SK-N-SH treated with all-trans-retinoic acid at 6 μM for 48 hours (cell line): ENCODE results near the gene PKP4.

Source experiments
- ATAC-seq: fragments of 200-7000 bp; cut with Tn5 transposase; 3 replicates; pipeline ENCODE4 v1.9.1; 2020; ENCODE audit warnings: mild to moderate bottlenecking, moderate library complexity
- ARNTL ChIP-seq: fragments of 450-650 bp; formaldehyde crosslinking; IDR thresholded peaks from 2 replicates; pipeline ENCODE4 v1.5.0; 2020; ENCODE audit warnings: low read depth, mild to moderate bottlenecking, moderate library complexity, borderline replicate concordance
- BACH2 ChIP-seq: fragments of 250-450 bp; sonication (Bioruptor Pico); IDR thresholded peaks from 2 replicates; pipeline ENCODE4 v1.9.0; 2021; ENCODE audit warnings: mild to moderate bottlenecking, borderline replicate concordance
- CREB5 ChIP-seq: fragments of 250-450 bp; sonication (Bioruptor Pico); IDR thresholded peaks from 2 replicates; pipeline ENCODE4 v1.5.1; 2020; ENCODE audit warnings: low read depth, mild to moderate bottlenecking, moderate library complexity
- CSDC2 ChIP-seq: fragments of 250-450 bp; sonication (Bioruptor Pico); IDR thresholded peaks from 2 replicates; pipeline ENCODE4 v1.5.0; 2020; ENCODE audit warnings: mild to moderate bottlenecking, moderate library complexity
- CSRNP3 ChIP-seq: fragments of 250-450 bp; sonication (Bioruptor Pico); IDR thresholded peaks from 2 replicates; pipeline ENCODE4 v1.5.1; 2021; ENCODE audit warnings: mild to moderate bottlenecking, moderate library complexity
- ESRRG ChIP-seq: fragments of 250-450 bp; sonication (Bioruptor Pico); IDR thresholded peaks from 2 replicates; pipeline ENCODE4 v1.6.1; 2021; ENCODE audit warnings: mild to moderate bottlenecking
- ISL1 ChIP-seq: fragments of 250-450 bp; sonication (Bioruptor Pico); IDR thresholded peaks from 2 replicates; pipeline ENCODE4 v2.1.2; 2022; ENCODE audit warnings: mild to moderate bottlenecking, moderate library complexity
- OSR1 ChIP-seq: fragments of 250-450 bp; sonication (Bioruptor Pico); IDR thresholded peaks from 2 replicates; pipeline ENCODE4 v1.8.0; 2022; ENCODE audit warnings: moderate library complexity, mild to moderate bottlenecking, inconsistent platforms
- PATZ1 ChIP-seq: fragments of 250-450 bp; sonication (Bioruptor Pico); IDR thresholded peaks from 2 replicates; pipeline ENCODE4 v1.8.0; 2020; ENCODE audit warnings: mild to moderate bottlenecking, moderate library complexity, borderline replicate concordance
- POU6F1 ChIP-seq: fragments of 250-450 bp; sonication (Bioruptor Pico); IDR thresholded peaks from 2 replicates; pipeline ENCODE4 v1.8.0; 2021; ENCODE audit warnings: low read depth, mild to moderate bottlenecking, moderate library complexity, borderline replicate concordance
- PPARA ChIP-seq: fragments of 250-450 bp; sonication (Bioruptor Pico); IDR thresholded peaks from 2 replicates; pipeline ENCODE4 v1.5.0; 2020; ENCODE audit warnings: mild to moderate bottlenecking, borderline replicate concordance
- RARB ChIP-seq: fragments of 250-450 bp; sonication (Bioruptor Pico); IDR thresholded peaks from 2 replicates; pipeline ENCODE4 v1.8.0; 2021; ENCODE audit warnings: mild to moderate bottlenecking, moderate library complexity
- SNAI2 ChIP-seq: fragments of 250-450 bp; sonication (Bioruptor Pico); IDR thresholded peaks from 2 replicates; pipeline ENCODE4 v1.5.0; 2020; ENCODE audit warnings: mild to moderate bottlenecking, moderate library complexity
- TOX ChIP-seq: fragments of 250-450 bp; sonication (Bioruptor Pico); IDR thresholded peaks from 2 replicates; pipeline ENCODE4 v1.8.0; 2021; ENCODE audit warnings: mild to moderate bottlenecking, moderate library complexity, borderline replicate concordance
- TSHZ2 ChIP-seq: fragments of 250-450 bp; sonication (Bioruptor Pico); IDR thresholded peaks from 2 replicates; pipeline ENCODE4 v1.5.0; 2020; ENCODE audit warnings: mild to moderate bottlenecking, moderate library complexity
- ZC3H10 ChIP-seq: fragments of 250-450 bp; sonication (Bioruptor Pico); IDR thresholded peaks from 2 replicates; pipeline ENCODE4 v1.5.1; 2021; ENCODE audit warnings: mild to moderate bottlenecking, moderate library complexity
- ZFP3 ChIP-seq: fragments of 250-450 bp; sonication (Bioruptor Pico); IDR thresholded peaks from 2 replicates; pipeline ENCODE4 v1.5.0; 2020; ENCODE audit warnings: mild to moderate bottlenecking, moderate library complexity
- ZFP30 ChIP-seq: fragments of 450-650 bp; formaldehyde crosslinking; IDR thresholded peaks from 2 replicates; pipeline ENCODE4 v1.5.0; 2022; ENCODE audit warnings: mild to moderate bottlenecking, moderate library complexity
- ZNF565 ChIP-seq: fragments of 450-650 bp; formaldehyde crosslinking; conservative IDR thresholded peaks from 2 replicates; pipeline ENCODE4 v1.5.0; 2020; ENCODE audit warnings: low read depth, mild to moderate bottlenecking, moderate library complexity
- ZNF70 ChIP-seq: fragments of 450-650 bp; formaldehyde crosslinking; IDR thresholded peaks from 2 replicates; pipeline ENCODE4 v1.5.0; 2020; ENCODE audit warnings: mild to moderate bottlenecking, moderate library complexity

Gene PKP4

GRCh38 chr2:158502974-158503373 is 46.2 kb downstream of the PKP4 start (continued):
- TF ChIP-seq BACH2 (CRISPR knock-in tag) (no peak), ZFP30 (CRISPR knock-in tag) (no peak), OSR1 (CRISPR knock-in tag) (no peak), CSDC2 (CRISPR knock-in tag) (peak; percentile 23; the same call in 1 of the 2 replicates), RARB (no peak), ZFP3 (CRISPR knock-in tag) (peak; percentile 38; the same call in 1 of the 2 replicates), ISL1 (CRISPR knock-in tag) (peak; percentile 95), POU6F1 (CRISPR knock-in tag) (no peak), ARNTL (CRISPR knock-in tag) (no peak), TSHZ2 (CRISPR knock-in tag) (no peak)

GRCh38 chr2:158504088-158504487 is 47.3 kb downstream of the PKP4 start:
- ATAC-seq = no peak
- TF ChIP-seq CSDC2 (CRISPR knock-in tag) (no peak), ESRRG (CRISPR knock-in tag) (no peak), TOX (no peak), ZC3H10 (CRISPR knock-in tag) (no peak), ZNF70 (CRISPR knock-in tag) (no peak), ARNTL (CRISPR knock-in tag) (no peak), ZNF565 (CRISPR knock-in tag) (no peak), PPARA (CRISPR knock-in tag) (no peak), SNAI2 (CRISPR knock-in tag) (no peak), PATZ1 (CRISPR knock-in tag) (no peak), ISL1 (CRISPR knock-in tag) (no peak), ZFP30 (CRISPR knock-in tag) (no peak), CREB5 (CRISPR knock-in tag) (no peak), CSRNP3 (CRISPR knock-in tag) (no peak), OSR1 (CRISPR knock-in tag) (no peak), BACH2 (CRISPR knock-in tag) (no peak), ZFP3 (CRISPR knock-in tag) (no peak)

GRCh38 chr2:158505448-158505934 is 48.7 kb downstream of the PKP4 start:
- no peak for ATAC-seq
- TF ChIP-seq ZNF565 (CRISPR knock-in tag) (no peak), PATZ1 (CRISPR knock-in tag) (no peak), SNAI2 (CRISPR knock-in tag) (no peak), POU6F1 (CRISPR knock-in tag) (no peak)
